RKO (cell line): ENCODE measurements around the gene DDX10.
A peak's percentile ranks its signal among the peaks of the same experiment; 100 is the strongest.

Experiments used
- DNase-seq: peaks from one replicate; pipeline ENCODE4 v3.0.0-alpha.2; 2016; ENCODE audit warnings: low spot score

DDX10 gene

GRCh38 chr11:108871867-108872266 lies 207.0 kb downstream of the DDX10 start:
- DNase-seq, result no peak

- DNase-seq, result peak; percentile 69
Measured at GRCh38 chr11:108872781-108873291, 208.0 kb downstream of the DDX10 start.

DNA sequence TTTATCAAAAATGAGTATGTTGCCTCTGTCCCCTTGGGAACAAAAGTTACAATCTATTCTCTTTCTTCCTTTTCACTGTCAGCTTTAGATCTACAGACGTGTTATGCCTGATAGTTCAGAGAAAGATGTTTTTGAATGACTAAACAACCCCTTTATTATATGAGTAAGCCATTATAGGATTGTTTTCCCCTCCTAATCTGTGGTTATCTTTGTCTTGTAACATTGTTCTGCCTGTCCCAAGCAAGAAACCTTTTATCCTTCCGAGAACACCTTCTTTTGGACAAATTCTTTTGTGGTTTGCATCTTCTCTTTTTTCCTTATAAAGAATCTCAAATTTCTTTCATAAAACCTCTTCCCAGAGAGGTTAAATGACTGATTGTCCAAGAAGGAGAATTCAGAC lies 208.4 kb downstream of the DDX10 start:
- no peak for DNase-seq

DNA sequence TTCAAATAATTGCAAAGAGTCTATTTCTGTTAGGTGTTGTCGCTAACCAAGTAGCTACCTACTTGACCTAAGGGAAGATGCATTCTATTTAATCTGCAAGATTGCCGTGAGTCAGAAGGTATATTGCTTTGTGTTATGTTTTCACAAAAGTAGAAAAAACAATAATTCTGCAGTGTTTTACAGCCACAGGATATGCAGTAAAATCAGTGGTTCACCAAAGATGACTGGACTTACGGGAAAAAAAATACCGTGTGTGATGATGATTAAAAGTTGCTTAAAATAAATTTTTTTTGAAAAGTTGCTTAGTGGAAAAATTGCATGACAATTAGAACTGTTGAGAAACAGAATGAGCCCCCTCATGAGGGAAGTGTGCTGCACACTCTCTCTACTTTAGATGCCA lies 209.1 kb downstream of the DDX10 start:
- no peak for DNase-seq

DNA sequence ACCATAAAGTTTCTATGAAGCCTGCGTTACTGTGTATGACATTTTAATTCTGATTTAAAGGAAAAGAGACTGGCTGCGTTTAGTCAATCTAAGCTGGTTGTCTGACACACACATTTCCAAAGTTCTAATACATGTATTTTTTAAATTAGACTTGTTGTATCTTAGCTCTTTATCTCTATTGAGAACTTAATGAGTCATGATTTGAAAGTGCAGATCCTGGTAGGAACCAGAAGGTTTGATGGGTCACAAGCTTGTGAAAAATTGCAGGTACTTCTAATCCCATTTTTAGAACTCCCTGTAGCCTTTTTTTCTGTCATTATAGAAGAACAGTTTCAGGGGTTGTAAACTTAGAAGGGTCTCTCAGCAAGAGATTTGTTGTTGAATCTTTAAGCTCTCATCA lies 210.3 kb downstream of the DDX10 start:
- DNase-seq, result no peak

DNA sequence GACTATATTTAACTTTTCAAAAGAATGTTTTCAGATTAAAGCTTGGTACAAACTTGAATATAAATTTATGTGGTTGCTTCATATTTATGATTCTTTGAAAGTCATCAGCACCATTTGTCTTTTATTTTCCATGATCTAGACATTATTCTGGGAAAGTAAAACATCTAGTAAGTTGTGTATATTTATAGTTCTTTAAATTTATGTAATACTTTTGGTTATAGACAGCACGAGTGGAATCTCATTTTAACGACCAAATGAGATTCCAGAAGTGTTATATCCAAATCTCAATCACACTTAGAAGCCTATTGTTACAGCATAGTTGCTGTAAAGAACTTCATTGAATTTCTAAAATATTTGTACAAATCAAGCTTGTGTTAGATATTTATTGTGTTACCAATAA lies 212.3 kb downstream of the DDX10 start:
- no peak for DNase-seq

GRCh38 chr11:108880510-108880909 lies 215.6 kb downstream of the DDX10 start:
- DNase-seq, result no peak

DNA sequence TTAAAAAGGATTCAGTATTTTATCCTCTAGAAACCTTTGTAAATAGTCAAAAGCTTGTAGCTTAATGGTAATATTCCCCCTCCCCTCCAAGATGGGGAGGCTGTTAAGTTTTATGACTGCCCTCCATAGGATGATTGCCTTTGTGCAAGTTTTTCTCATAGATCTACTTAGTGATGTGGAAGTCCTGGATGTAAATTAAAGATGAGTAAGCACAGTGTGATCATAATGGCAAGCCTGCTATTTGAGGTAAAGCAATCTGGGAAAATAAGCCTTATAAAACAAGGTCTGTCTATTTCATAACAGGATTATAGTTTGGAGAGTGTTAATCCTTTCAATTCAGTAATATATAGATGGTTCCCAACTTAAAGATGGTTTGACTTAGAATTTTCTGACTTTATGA lies 216.3 kb downstream of the DDX10 start:
- DNase-seq, result no peak

DNA sequence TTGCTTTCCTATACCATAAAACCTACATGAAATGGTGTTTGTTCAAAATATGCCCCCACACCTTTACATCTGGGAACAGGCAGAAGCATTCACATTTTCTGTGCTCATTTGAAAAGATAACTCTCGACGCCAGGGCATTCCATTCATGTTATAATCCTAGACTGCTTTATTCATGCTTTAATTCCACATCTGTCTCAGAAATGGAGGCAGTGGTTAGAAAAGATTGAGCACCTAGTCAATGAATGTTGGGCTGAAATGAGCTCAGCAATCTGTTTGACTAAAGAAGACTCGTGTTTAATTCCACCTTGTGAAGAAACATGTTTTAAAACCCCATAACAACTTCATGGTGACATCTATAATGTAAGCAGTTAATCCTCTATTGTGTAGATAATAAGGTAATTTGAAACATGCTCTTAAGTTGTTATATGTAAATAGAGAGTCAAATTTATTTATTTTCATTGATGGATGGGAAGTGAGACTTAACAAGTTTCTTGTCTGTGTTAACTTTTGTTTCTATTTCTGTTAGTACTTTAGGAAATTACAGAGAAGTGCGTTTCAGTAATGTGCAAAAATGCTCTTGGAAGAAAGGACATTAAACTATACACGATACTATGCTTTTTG lies 217.5 kb downstream of the DDX10 start:
- DNase-seq, result no peak

- no peak for DNase-seq
Measured at GRCh38 chr11:108886005-108886659, 221.3 kb downstream of the DDX10 start.

- DNase-seq, result peak; percentile 7
Measured at GRCh38 chr11:108886660-108887009, 221.8 kb downstream of the DDX10 start.

DNA sequence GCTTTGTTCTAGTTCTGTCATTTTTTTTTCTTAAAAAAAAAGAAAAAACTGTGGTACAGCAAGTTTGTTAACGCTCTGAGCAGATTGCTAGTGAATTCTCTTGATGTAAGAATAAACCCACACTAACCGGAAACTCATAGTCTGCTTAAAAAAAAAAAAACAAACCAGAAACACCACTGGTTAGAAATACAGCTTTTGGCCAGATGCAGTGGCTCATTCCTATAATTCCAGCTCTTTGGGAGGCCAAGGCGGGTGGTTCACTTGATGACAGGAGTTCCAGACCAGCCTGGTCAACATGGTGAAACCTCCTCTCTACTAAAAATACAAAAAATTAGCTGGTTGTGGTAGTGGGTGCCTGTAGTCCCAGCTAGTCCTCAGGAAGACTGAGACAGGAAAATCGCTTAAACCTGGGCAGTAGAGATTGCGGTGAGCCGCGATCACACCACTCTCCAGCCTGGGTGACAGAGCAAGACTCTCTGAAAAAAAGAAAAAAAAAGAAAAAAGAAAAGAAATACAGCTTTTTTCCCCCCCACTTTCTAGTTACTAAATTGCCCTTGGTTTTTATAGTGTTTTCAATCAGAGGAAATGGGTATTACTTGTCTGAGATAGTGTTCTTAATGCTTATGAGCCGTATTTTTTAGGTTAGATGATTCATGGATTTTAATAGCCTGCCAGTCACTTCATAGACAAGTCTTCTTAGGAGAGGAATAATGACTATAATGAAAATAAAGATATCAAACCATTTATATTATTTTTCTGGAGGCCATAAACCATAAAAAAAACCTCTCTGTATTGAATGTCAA lies 222.8 kb downstream of the DDX10 start:
- no peak for DNase-seq

- DNase-seq, result no peak
Measured at GRCh38 chr11:108890482-108891105, 225.7 kb downstream of the DDX10 start.

DNA sequence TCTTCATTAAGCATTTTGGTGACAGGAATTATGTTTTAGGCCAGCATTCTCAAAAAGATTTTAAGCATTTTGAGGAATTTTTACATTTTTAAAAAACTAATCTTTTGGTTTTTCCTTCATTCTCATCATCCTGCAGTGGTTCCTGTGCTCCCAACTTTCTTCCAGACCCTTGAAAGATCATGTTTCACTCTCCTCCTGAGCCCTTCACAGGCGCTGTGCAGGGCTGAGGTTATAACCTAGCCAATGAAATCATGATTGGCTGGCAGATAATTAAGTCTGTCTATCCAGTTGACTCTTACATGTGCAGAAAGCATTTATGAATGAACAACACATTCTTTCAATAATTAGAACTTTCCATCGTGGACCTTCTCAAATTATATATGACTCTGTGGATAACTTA lies 226.3 kb downstream of the DDX10 start:
- DNase-seq, result no peak

- no peak for DNase-seq
Measured at GRCh38 chr11:108891909-108892511, 227.1 kb downstream of the DDX10 start.

GRCh38 chr11:108895579-108896480 lies 231.0 kb downstream of the DDX10 start:
- DNase-seq, result peak; percentile 85

DNA sequence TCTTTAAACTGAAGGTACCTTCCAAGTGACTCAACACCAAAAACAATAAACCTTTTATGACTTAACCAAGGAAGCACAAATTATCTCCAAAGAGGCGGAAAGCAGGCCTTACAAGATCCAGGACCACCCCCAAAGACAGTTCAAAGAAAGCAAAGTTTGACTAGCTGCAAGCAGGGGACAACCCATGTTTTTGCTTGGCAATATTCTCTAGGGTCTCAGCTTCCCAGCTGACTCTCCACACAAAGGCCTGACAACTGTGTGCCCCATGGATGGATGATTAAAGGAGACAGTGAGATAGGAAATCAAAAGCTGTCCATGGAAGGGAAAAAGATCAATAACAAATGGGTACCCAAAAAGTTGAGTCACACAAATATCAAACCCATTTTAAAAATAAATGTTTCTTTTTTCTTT lies 232.2 kb downstream of the DDX10 start:
- DNase-seq, result no peak

DNA sequence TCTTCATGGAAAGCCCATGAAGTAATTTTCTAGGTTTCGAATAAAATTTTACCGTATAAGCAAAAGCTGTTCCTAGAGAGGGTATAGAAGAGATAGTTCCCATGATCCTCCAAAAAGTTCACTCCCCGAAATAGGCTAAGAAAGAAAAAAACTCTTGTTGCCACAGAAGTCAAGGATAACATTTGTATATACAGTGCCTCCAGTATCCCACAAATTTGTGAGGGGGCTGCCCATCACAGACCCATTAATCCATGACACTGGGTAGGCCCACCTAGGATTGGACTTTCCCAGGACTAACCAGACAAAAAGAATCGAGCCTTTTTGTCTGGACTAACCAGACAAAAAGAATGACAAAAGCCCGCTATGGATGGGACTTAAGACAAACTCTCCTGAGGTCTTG lies 233.0 kb downstream of the DDX10 start:
- no peak for DNase-seq

DNA sequence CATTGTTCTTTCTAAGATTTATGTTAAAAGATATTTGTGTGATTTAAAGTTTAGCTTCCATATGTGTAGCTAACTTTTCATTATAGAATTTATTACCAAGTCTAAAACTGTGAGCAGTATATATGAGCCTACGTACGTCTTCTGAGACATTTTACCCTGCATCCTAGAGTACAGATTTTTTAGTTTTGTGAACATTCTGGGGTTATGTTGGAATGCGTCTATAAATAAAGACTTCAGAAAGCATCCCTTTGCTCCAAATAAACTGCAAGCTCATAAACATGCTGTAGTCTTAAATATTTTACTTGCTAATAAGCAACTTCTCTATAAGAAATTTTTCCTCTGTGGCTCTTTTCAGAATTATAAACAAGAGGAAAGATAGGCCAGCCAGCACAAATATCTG lies 236.5 kb downstream of the DDX10 start:
- DNase-seq, result no peak

DNA sequence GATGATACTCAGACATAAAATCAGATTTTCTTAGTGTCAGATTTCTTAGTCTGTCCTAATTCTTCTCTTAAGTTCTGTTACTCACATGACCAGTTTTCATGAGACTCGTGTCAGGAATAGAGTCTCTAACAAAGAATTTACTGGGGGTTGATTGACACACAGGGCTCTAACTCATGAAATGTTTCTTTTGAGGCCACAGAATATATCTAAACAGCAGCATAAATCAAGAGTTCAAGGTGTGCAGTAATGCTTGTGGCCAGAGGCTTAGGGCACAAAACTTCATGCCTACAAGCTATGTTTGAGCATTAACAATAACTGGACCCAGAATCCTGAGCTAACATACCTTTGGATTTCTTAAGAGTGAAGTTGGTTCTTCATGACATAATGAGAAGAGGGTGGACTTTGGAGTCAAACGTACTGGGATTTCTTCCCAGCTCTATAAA lies 237.2 kb downstream of the DDX10 start:
- no peak for DNase-seq

GRCh38 chr11:108904480-108904879 lies 239.6 kb downstream of the DDX10 start:
- no peak for DNase-seq
